IPS-11a (cell line): Measurements from ENCODE around the gene TPST2.

Experiments used
- H3K4me3 ChIP-seq: one replicate; pipeline ENCODE4 v1.5.1; 2013; ENCODE audit warnings: low read depth, low read length, control low read depth

The TPST2 gene

GRCh38 chr22:26479792-26480610, 109.9 kb downstream of the TPST2 start:
- H3K4me3 ChIP-seq, result no peak overlapping the region

DNA sequence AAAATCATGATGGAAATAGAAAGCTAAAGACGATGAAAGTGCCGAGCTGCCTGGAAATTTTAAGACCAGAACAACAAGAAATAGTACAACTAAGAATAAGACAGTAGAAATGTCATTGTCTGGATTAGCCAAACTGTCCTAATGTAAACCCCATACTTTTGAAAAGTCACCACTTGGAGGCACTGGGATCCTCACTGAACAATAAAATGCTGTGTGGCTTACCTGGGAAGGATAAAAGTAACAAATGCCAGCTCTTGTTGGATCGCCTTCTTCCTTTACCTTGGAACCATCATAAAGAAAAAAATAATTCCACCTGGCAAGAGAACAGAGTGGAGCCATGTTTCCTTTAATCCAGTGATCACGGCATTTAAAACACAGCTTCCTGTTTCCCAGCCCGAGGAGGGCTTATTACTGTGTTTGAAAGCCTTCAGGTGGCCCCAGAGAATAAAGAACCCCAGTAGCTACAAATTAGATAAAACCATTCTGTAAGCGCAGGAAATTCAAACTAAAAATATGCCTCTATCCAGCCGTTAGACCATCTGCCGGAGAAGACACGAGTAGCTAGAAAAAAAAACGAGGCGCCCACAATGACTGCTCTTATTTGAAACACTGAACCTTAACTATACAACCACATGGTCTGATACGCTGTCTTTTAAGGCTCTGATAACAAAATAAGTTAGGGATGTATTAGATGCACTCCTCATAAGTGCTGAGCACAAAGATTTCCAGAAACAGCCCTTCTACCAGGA, 110.7 kb downstream of the TPST2 start:
- no peak overlapping the region for H3K4me3 ChIP-seq

GRCh38 chr22:26477341-26477731, 112.6 kb downstream of the TPST2 start:
- no peak overlapping the region for H3K4me3 ChIP-seq

GRCh38 chr22:26476705-26477340, 113.1 kb downstream of the TPST2 start:
- no peak overlapping the region for H3K4me3 ChIP-seq

DNA sequence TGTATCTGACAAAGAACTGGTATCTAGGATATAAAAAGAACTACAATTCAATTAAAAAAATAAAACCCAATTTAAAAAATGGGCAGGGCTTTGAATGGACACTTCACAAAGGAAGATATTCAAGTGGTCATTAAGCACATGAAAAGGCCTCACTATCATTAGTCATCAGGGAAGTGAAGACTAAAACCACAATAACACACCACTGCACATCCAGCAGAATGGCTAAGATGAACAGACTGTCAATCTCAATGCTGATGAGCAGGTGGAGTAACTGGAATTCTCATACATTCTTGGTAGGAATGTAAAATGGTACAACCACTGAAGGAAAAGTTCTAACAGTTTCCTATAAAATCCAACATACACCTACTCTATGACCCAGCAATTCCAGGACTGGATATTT, 115.2 kb downstream of the TPST2 start:
- no peak overlapping the region for H3K4me3 ChIP-seq
